Measurements from ENCODE around the gene INCENP.

- no peak for TF ChIP-seq EZH2 (IDR thresholded peaks at IDR 0.05; ENCODE audit: low read depth)
- TF ChIP-seq, protein P1, sequence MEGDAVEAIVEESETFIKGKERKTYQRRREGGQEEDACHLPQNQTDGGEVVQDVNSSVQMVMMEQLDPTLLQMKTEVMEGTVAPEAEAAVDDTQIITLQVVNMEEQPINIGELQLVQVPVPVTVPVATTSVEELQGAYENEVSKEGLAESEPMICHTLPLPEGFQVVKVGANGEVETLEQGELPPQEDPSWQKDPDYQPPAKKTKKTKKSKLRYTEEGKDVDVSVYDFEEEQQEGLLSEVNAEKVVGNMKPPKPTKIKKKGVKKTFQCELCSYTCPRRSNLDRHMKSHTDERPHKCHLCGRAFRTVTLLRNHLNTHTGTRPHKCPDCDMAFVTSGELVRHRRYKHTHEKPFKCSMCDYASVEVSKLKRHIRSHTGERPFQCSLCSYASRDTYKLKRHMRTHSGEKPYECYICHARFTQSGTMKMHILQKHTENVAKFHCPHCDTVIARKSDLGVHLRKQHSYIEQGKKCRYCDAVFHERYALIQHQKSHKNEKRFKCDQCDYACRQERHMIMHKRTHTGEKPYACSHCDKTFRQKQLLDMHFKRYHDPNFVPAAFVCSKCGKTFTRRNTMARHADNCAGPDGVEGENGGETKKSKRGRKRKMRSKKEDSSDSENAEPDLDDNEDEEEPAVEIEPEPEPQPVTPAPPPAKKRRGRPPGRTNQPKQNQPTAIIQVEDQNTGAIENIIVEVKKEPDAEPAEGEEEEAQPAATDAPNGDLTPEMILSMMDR (conservative IDR thresholded peaks at IDR 0.05) = no peak
Observed at GRCh38 chr11:62176766-62177165, 53.0 kb downstream of the INCENP start.

Measured in PC-9 (cell line).